ENCODE measurements around the gene MANSC4. TPM values are rescaled to one million over a fixed set of nuclear protein-coding genes. Genes with fewer than 3 reads are reported as not detected.

The MANSC4 gene
- total RNA-seq = not detected
- polyA plus RNA-seq = not detected

- Histone ChIP-seq H3K4me3 (ENCODE audit: low read depth, low read length) (peak within 1 kb of the TSS; percentile 71), H3K27ac (ENCODE audit: low read depth) (peak within 1 kb of the TSS; percentile 83), H3K4me1 (ENCODE audit: insufficient read depth) (peaks cover 2% of the 10 kb centered on the region), H3K36me3 (ENCODE audit: insufficient read depth) (no peaks in the 10 kb centered on the region)
- no peak for DNase-seq (ENCODE audit: extremely low spot score)
- under 1% methylated on average over 91 of the region's 92 CpGs for WGBS
These were observed at the start of gene MANSC4, which contains the start of gene KLHL42 for GRCh38 chr12:27779920-27780611. Gene MANSC4, minus strand, starts transcription at chr12:27780236. Its CDS starts 8,960 bp downstream, at chr12:27771276. Gene KLHL42, plus strand, starts transcription at chr12:27780233. Its CDS starts 98 bp downstream, at chr12:27780331.

- H3K27ac ChIP-seq (ENCODE audit: low read depth) = no peak overlapping the region
- H3K4me1 ChIP-seq (ENCODE audit: insufficient read depth) = no peaks in the 10 kb centered on the region
- DNase-seq (ENCODE audit: extremely low spot score) = no peak
- 95% methylated on average over 3 of the region's 3 CpGs for WGBS
- no peak overlapping the region for H3K4me3 ChIP-seq (ENCODE audit: low read depth, low read length)
- H3K36me3 ChIP-seq (ENCODE audit: insufficient read depth) = no peaks in the 10 kb centered on the region
These were observed 48.2 kb upstream of the MANSC4 start for GRCh38 chr12:27828196-27828595.

- no peak for DNase-seq (ENCODE audit: extremely low spot score)
- H3K27ac ChIP-seq (ENCODE audit: low read depth) = no peak overlapping the region
- no peak overlapping the region for H3K4me3 ChIP-seq (ENCODE audit: low read depth, low read length)
- 86% methylated on average over 1 of the region's 1 CpG for whole genome bisulfite sequencing
- H3K36me3 ChIP-seq (ENCODE audit: insufficient read depth) = no peaks in the 10 kb centered on the region
- no peaks in the 10 kb centered on the region for H3K4me1 ChIP-seq (ENCODE audit: insufficient read depth)
These were observed 46.0 kb upstream of the MANSC4 start for GRCh38 chr12:27826076-27826475.

- Histone ChIP-seq H3K4me3 (ENCODE audit: low read depth, low read length) (no peak overlapping the region), H3K4me1 (ENCODE audit: insufficient read depth) (no peaks in the 10 kb centered on the region), H3K27ac (ENCODE audit: low read depth) (no peak overlapping the region), H3K36me3 (ENCODE audit: insufficient read depth) (no peaks in the 10 kb centered on the region)
- WGBS = 68% methylated on average over 12 of the region's 12 CpGs
- DNase-seq (ENCODE audit: extremely low spot score) = no peak
These were observed 44.2 kb upstream of the MANSC4 start for GRCh38 chr12:27824126-27824842.

- no peaks in the 10 kb centered on the region for H3K4me1 ChIP-seq (ENCODE audit: insufficient read depth)
- no peak for DNase-seq (ENCODE audit: extremely low spot score)
- 94% methylated on average over 5 of the region's 5 CpGs for WGBS
- no peak overlapping the region for H3K4me3 ChIP-seq (ENCODE audit: low read depth, low read length)
- H3K27ac ChIP-seq (ENCODE audit: low read depth) = no peak overlapping the region
- H3K36me3 ChIP-seq (ENCODE audit: insufficient read depth) = no peaks in the 10 kb centered on the region
These were observed 43.0 kb upstream of the MANSC4 start for GRCh38 chr12:27823038-27823437.

- Histone ChIP-seq H3K4me3 (ENCODE audit: low read depth, low read length) (no peak overlapping the region), H3K27ac (ENCODE audit: low read depth) (no peak overlapping the region), H3K4me1 (ENCODE audit: insufficient read depth) (no peaks in the 10 kb centered on the region), H3K36me3 (ENCODE audit: insufficient read depth) (no peaks in the 10 kb centered on the region)
- WGBS = 87% methylated on average over 9 of the region's 9 CpGs
- DNase-seq (ENCODE audit: extremely low spot score) = no peak
These were observed 42.2 kb upstream of the MANSC4 start for GRCh38 chr12:27822076-27822712.

- no peak overlapping the region for H3K27ac ChIP-seq (ENCODE audit: low read depth)
- DNase-seq (ENCODE audit: extremely low spot score) = peak; percentile 51
- H3K4me1 ChIP-seq (ENCODE audit: insufficient read depth) = no peaks in the 10 kb centered on the region
- 16% methylated on average over 7 of the region's 7 CpGs for WGBS
- H3K36me3 ChIP-seq (ENCODE audit: insufficient read depth) = no peaks in the 10 kb centered on the region
- H3K4me3 ChIP-seq (ENCODE audit: low read depth, low read length) = no peak overlapping the region
These were observed 41.4 kb upstream of the MANSC4 start for GRCh38 chr12:27821259-27821973.

GRCh38 chr12:27820564-27820963 lies 40.5 kb upstream of the MANSC4 start:
- Histone ChIP-seq H3K4me1 (ENCODE audit: insufficient read depth) (no peaks in the 10 kb centered on the region), H3K36me3 (ENCODE audit: insufficient read depth) (no peaks in the 10 kb centered on the region), H3K27ac (ENCODE audit: low read depth) (no peak overlapping the region), H3K4me3 (ENCODE audit: low read depth, low read length) (no peak overlapping the region)
- DNase-seq (ENCODE audit: extremely low spot score) = no peak
- WGBS = 87% methylated on average over 5 of the region's 5 CpGs

GRCh38 chr12:27818401-27818918 lies 38.4 kb upstream of the MANSC4 start:
- no peaks in the 10 kb centered on the region for H3K36me3 ChIP-seq (ENCODE audit: insufficient read depth)
- no peak overlapping the region for H3K4me3 ChIP-seq (ENCODE audit: low read depth, low read length)
- 65% methylated on average over 7 of the region's 7 CpGs for WGBS
- no peak for DNase-seq (ENCODE audit: extremely low spot score)
- no peak overlapping the region for H3K27ac ChIP-seq (ENCODE audit: low read depth)
- no peaks in the 10 kb centered on the region for H3K4me1 ChIP-seq (ENCODE audit: insufficient read depth)

GRCh38 chr12:27817766-27818165 lies 37.7 kb upstream of the MANSC4 start:
- H3K4me1 ChIP-seq (ENCODE audit: insufficient read depth) = no peaks in the 10 kb centered on the region

GRCh38 chr12:27814851-27815591 lies 35.0 kb upstream of the MANSC4 start:
- DNase-seq (ENCODE audit: extremely low spot score) = no peak
- Histone ChIP-seq H3K36me3 (ENCODE audit: insufficient read depth) (no peaks in the 10 kb centered on the region), H3K27ac (ENCODE audit: low read depth) (no peak overlapping the region), H3K4me1 (ENCODE audit: insufficient read depth) (no peaks in the 10 kb centered on the region), H3K4me3 (ENCODE audit: low read depth, low read length) (no peak overlapping the region)
- 39% methylated on average over 3 of the region's 3 CpGs for WGBS

More at GRCh38 chr12:27817766-27818165, 37.7 kb upstream of the MANSC4 start:
- H3K27ac ChIP-seq (ENCODE audit: low read depth) = no peak overlapping the region
- no peak for DNase-seq (ENCODE audit: extremely low spot score)
- WGBS = 82% methylated on average over 4 of the region's 4 CpGs
- no peak overlapping the region for H3K4me3 ChIP-seq (ENCODE audit: low read depth, low read length)
- H3K36me3 ChIP-seq (ENCODE audit: insufficient read depth) = no peaks in the 10 kb centered on the region

- 71% methylated on average over 2 of the region's 2 CpGs for WGBS
- no peak overlapping the region for H3K27ac ChIP-seq (ENCODE audit: low read depth)
- no peaks in the 10 kb centered on the region for H3K36me3 ChIP-seq (ENCODE audit: insufficient read depth)
- H3K4me1 ChIP-seq (ENCODE audit: insufficient read depth) = no peaks in the 10 kb centered on the region
- H3K4me3 ChIP-seq (ENCODE audit: low read depth, low read length) = no peak overlapping the region
- no peak for DNase-seq (ENCODE audit: extremely low spot score)
These were observed 34.4 kb upstream of the MANSC4 start for GRCh38 chr12:27814411-27814810.

- WGBS = 77% methylated on average over 6 of the region's 6 CpGs
- H3K27ac ChIP-seq (ENCODE audit: low read depth) = no peak overlapping the region
These were observed 32.5 kb upstream of the MANSC4 start for GRCh38 chr12:27812502-27812901.

More at GRCh38 chr12:27812502-27812901, 32.5 kb upstream of the MANSC4 start:
- no peak for DNase-seq (ENCODE audit: extremely low spot score)
- Histone ChIP-seq H3K4me3 (ENCODE audit: low read depth, low read length) (no peak overlapping the region), H3K36me3 (ENCODE audit: insufficient read depth) (no peaks in the 10 kb centered on the region), H3K4me1 (ENCODE audit: insufficient read depth) (no peaks in the 10 kb centered on the region)
